DOHH2 (cell line): ENCODE results near the gene TMEM53.
A peak's percentile ranks its signal among the peaks of the same experiment; 100 is the strongest.

Source experiments
- H3F3A ChIP-seq: fragments of 200-600 bp; sonication (generic), shearing (Covaris generic); 2 replicates; pipeline ENCODE4 v1.6.0; 2016; ENCODE audit warnings: antibody characterized with exemption, mild to moderate bottlenecking; ENCODE audit not compliant: control insufficient read depth, insufficient read depth
- H3K27ac ChIP-seq: fragments of 200-600 bp; sonication (generic); 2 replicates; pipeline ENCODE4 v1.5.1; 2014; ENCODE audit warnings: low read depth, mild to moderate bottlenecking, low read length, moderate library complexity
- H3K27me3 ChIP-seq: fragments of 200-600 bp; sonication (generic); 2 replicates; pipeline ENCODE4 v1.6.1; 2014; ENCODE audit warnings: mild to moderate bottlenecking, low read length, mixed read lengths; ENCODE audit not compliant: control insufficient read depth
- H3K36me3 ChIP-seq: fragments of 200-600 bp; sonication (generic); 2 replicates; pipeline ENCODE4 v1.6.1; 2014; ENCODE audit warnings: mild to moderate bottlenecking, low read length, moderate library complexity, mixed read lengths; ENCODE audit not compliant: control insufficient read depth
- H3K4me1 ChIP-seq: fragments of 200-600 bp; sonication (generic); 2 replicates; pipeline ENCODE4 v1.6.1; 2014; ENCODE audit warnings: mild to moderate bottlenecking, low read length, mixed read lengths; ENCODE audit not compliant: control insufficient read depth
- H3K4me2 ChIP-seq: fragments of 200-600 bp; sonication (generic); 2 replicates; pipeline ENCODE4 v1.6.0; 2014; ENCODE audit warnings: mild to moderate bottlenecking, low read length, moderate library complexity
- H3K4me3 ChIP-seq: fragments of 200-600 bp; sonication (generic); 2 replicates; pipeline ENCODE4 v1.5.1; 2014; ENCODE audit warnings: mild to moderate bottlenecking, low read length, mixed read lengths
- H3K79me2 ChIP-seq: fragments of 200-600 bp; sonication (generic); 2 replicates; pipeline ENCODE4 v1.6.1; 2014; ENCODE audit warnings: mild to moderate bottlenecking, low read length, mixed read lengths; ENCODE audit not compliant: control insufficient read depth
- H3K9me2 ChIP-seq: fragments of 200-600 bp; sonication (generic); replicated peaks from 2 replicates; pipeline ENCODE4 v1.6.1; 2014; ENCODE audit warnings: mild to moderate bottlenecking, low read length, mixed read lengths; ENCODE audit not compliant: control insufficient read depth
- H3K9me3 ChIP-seq: fragments of 200-600 bp; sonication (generic); 2 replicates; pipeline ENCODE4 v1.6.1; 2014; ENCODE audit warnings: antibody characterized with exemption, low read length, mixed read lengths; ENCODE audit not compliant: control insufficient read depth, insufficient read depth
- H4K20me1 ChIP-seq: fragments of 200-600 bp; sonication (generic); 2 replicates; pipeline ENCODE4 v1.6.0; 2014; ENCODE audit warnings: low read depth, mild to moderate bottlenecking, antibody characterized with exemption, low read length, moderate library complexity; ENCODE audit not compliant: control insufficient read depth, insufficient read depth
- EZH2phosphoT487 ChIP-seq: fragments of 200-600 bp; sonication (generic); IDR thresholded peaks from 2 replicates; pipeline ENCODE4 v1.6.1; 2017; ENCODE audit warnings: borderline replicate concordance, mild to moderate bottlenecking, antibody characterized with exemption, low read length, moderate library complexity, mixed read lengths
- TF ChIP-seq, protein P1 (sequence below): fragments of 200-600 bp; sonication (generic); IDR thresholded peaks from one replicate; pipeline ENCODE4 v1.5.1; 2014; ENCODE audit warnings: antibody characterized with exemption, mild to moderate bottlenecking, low read depth, low read length; ENCODE audit not compliant: poor library complexity, severe bottlenecking

TMEM53 gene

DNA sequence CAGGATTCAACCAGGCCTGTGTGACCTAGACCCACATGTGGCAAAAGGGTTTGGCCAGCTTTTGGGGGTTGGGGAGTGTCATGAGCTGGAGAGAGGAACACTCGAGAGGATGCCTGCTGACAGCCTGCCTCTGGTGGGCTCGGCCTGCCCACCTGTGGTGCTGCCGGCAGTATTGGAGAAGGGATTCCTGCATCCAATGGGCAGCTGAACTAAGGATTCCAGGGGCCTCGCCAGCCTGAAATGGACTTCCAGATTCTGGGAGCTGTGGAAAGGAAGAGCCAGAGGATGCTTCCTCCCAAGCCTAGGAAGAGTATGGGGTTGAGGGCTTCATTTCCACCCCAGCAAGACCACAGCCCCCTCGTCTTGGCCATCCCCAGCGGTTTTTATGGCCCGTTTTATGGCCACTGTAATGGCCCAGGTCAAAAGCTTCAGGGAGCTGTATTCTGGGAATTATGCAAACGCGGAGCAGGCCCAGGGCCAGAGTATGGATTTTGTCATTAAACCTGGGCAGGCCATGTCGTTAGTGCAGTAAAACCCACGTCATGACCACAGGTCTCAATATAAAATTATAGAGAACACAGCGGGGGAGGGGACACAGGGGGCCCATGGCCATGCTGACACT is 63.6 kb downstream of the TMEM53 start:
- H3K27me3 ChIP-seq = no peaks in the 10 kb centered on the region
- H3K9me3 ChIP-seq = no peaks in the 10 kb centered on the region
- no peaks in the 10 kb centered on the region for H3F3A ChIP-seq
- H3K9me2 ChIP-seq = no peaks in the 10 kb centered on the region
- H3K79me2 ChIP-seq = no peaks in the 10 kb centered on the region
- no peaks in the 10 kb centered on the region for H3K36me3 ChIP-seq
- no peaks in the 10 kb centered on the region for H4K20me1 ChIP-seq
- H3K27ac ChIP-seq = no peak overlapping the region
- no peak for TF ChIP-seq EZH2phosphoT487
- TF ChIP-seq, protein P1, sequence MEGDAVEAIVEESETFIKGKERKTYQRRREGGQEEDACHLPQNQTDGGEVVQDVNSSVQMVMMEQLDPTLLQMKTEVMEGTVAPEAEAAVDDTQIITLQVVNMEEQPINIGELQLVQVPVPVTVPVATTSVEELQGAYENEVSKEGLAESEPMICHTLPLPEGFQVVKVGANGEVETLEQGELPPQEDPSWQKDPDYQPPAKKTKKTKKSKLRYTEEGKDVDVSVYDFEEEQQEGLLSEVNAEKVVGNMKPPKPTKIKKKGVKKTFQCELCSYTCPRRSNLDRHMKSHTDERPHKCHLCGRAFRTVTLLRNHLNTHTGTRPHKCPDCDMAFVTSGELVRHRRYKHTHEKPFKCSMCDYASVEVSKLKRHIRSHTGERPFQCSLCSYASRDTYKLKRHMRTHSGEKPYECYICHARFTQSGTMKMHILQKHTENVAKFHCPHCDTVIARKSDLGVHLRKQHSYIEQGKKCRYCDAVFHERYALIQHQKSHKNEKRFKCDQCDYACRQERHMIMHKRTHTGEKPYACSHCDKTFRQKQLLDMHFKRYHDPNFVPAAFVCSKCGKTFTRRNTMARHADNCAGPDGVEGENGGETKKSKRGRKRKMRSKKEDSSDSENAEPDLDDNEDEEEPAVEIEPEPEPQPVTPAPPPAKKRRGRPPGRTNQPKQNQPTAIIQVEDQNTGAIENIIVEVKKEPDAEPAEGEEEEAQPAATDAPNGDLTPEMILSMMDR = no peak
- H3K4me2 ChIP-seq = no peak overlapping the region
- H3K4me1 ChIP-seq = no peaks in the 10 kb centered on the region
- H3K4me3 ChIP-seq = no peak overlapping the region

DNA sequence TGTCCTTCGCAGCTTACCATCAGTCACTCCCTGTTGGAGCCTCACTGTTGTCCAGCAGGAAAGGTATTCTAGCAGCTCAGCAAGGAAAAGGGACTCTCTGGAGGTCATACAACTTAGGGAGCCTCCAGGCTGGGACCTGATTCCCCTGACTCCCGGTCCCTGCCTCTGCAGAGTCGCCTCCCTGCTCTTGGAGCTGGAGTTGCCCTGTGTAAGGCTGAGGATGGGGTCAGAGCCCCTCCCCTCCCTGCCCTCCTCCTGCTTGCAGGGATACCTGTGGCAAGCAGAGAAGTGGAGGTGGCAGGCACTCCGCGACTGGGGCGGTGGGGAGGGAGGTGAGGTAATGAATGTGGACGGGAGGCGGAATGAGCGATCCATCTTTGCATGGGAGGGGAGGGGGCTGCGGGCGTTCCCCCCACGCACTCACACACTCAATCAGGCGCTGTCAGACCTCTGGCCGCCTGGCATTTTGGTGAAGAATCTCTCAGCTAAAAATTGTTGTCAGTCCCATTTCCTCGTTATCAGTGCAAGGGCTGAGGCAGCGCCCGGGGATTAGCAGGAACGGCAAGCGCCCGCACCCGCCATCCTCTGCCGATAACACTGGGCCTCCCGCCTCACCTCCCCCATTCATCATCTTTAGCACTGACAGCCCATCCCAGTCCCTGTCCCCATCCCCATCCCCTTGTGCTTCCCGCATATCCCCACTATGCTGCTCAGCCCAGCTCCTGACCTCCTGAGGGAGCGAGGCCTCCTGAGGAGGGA is 64.3 kb downstream of the TMEM53 start:
- Histone ChIP-seq H3K4me3 (no peak overlapping the region), H3K36me3 (no peaks in the 10 kb centered on the region), H3K27me3 (no peaks in the 10 kb centered on the region), H3K79me2 (no peaks in the 10 kb centered on the region), H3K9me3 (no peaks in the 10 kb centered on the region), H3K4me1 (no peaks in the 10 kb centered on the region), H3K27ac (no peak overlapping the region), H3K4me2 (no peak overlapping the region), H4K20me1 (no peaks in the 10 kb centered on the region), H3K9me2 (no peaks in the 10 kb centered on the region), H3F3A (no peaks in the 10 kb centered on the region)
- no peak for TF ChIP-seq EZH2phosphoT487
- TF ChIP-seq, protein P1 = no peak

DNA sequence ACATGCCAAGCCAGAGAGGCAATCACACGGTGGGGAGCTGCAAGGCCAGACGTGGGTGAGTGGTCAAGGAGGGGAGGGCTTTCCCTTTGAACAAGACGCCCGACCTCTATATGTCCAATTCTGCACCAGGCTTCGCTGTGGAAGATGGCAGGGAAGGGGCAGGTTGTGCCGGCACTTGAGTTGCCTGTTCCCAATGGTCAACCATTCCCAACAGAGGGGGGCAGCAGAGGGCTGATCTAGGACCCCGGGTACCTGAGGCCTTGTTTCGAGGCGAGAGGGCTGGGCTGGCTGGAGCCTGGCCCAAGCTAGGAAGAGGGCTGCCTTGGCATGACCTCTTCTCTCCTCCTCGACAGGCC is 64.9 kb downstream of the TMEM53 start:
- H4K20me1 ChIP-seq = no peaks in the 10 kb centered on the region
- H3K27ac ChIP-seq = no peak overlapping the region
- no peaks in the 10 kb centered on the region for H3K36me3 ChIP-seq
- H3K79me2 ChIP-seq = no peaks in the 10 kb centered on the region
- H3F3A ChIP-seq = no peaks in the 10 kb centered on the region
- H3K9me2 ChIP-seq = no peaks in the 10 kb centered on the region
- TF ChIP-seq, protein P1 = peak; percentile 61
- TF ChIP-seq EZH2phosphoT487 = no peak
- H3K4me1 ChIP-seq = no peaks in the 10 kb centered on the region
- H3K9me3 ChIP-seq = no peaks in the 10 kb centered on the region
- H3K27me3 ChIP-seq = no peaks in the 10 kb centered on the region
- no peak overlapping the region for H3K4me2 ChIP-seq
- no peak overlapping the region for H3K4me3 ChIP-seq
